GM10266 (cell line): Measurements from ENCODE around the gene L3MBTL3.

Experiments used
- DNase-seq: peaks from one replicate; pipeline ENCODE4 v3.0.0; 2012; ENCODE audit errors: extremely low spot score
- TF ChIP-seq, protein P1 (sequence below): IDR thresholded peaks from 2 replicates; pipeline ENCODE4 v1.5.1; 2012; ENCODE audit warnings: mild to moderate bottlenecking, low read depth; ENCODE audit not compliant: control insufficient read depth, insufficient read depth; ENCODE audit errors: missing control alignments

Gene L3MBTL3

GRCh38 chr6:130076512-130076911 is 58.1 kb downstream of the L3MBTL3 start:
- no peak for DNase-seq
- TF ChIP-seq, protein P1, sequence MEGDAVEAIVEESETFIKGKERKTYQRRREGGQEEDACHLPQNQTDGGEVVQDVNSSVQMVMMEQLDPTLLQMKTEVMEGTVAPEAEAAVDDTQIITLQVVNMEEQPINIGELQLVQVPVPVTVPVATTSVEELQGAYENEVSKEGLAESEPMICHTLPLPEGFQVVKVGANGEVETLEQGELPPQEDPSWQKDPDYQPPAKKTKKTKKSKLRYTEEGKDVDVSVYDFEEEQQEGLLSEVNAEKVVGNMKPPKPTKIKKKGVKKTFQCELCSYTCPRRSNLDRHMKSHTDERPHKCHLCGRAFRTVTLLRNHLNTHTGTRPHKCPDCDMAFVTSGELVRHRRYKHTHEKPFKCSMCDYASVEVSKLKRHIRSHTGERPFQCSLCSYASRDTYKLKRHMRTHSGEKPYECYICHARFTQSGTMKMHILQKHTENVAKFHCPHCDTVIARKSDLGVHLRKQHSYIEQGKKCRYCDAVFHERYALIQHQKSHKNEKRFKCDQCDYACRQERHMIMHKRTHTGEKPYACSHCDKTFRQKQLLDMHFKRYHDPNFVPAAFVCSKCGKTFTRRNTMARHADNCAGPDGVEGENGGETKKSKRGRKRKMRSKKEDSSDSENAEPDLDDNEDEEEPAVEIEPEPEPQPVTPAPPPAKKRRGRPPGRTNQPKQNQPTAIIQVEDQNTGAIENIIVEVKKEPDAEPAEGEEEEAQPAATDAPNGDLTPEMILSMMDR = no peak

GRCh38 chr6:130090796-130091195 is 72.4 kb downstream of the L3MBTL3 start:
- DNase-seq = no peak
- TF ChIP-seq, protein P1 = no peak

GRCh38 chr6:130093546-130093945 is 75.2 kb downstream of the L3MBTL3 start:
- no peak for DNase-seq
- TF ChIP-seq, protein P1 = no peak

DNA sequence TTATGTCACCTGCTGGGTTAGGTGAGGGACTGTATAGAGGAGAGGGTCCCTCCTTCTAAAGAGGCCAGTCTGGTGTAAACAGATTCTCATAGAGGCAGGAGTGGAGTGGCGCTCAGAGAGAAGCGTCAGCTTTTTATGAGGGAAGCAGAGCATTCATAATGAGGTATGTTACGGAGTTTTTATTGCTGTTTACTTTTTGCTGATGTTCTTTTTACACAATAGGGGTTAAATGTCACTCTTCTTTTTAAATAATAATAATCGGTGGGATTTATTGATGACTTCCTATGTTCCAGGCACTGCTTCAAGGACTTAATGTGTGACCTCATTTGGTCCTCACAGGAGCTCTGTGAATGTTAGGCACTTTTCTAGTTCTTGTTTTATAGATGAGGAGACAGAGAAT is 79.9 kb downstream of the L3MBTL3 start:
- DNase-seq = no peak
- TF ChIP-seq, protein P1 = no peak

- no peak for DNase-seq
- TF ChIP-seq, protein P1 = no peak
Observed at GRCh38 chr6:130099119-130099518, 80.7 kb downstream of the L3MBTL3 start.

GRCh38 chr6:130105996-130106704 is 87.8 kb downstream of the L3MBTL3 start:
- TF ChIP-seq, protein P1 = no peak

GRCh38 chr6:130107710-130108109 is 89.3 kb downstream of the L3MBTL3 start:
- TF ChIP-seq, protein P1 = no peak
- DNase-seq = no peak

More at GRCh38 chr6:130105996-130106704, 87.8 kb downstream of the L3MBTL3 start:
- DNase-seq = peak; percentile 12
